Mesothelial cell of epicardium (in vitro differentiated cells): ENCODE measurements around the gene MEIS3. TPM values are rescaled to one million over a fixed set of nuclear protein-coding genes. Genes with fewer than 3 reads are reported as not detected.

Experiments used
- DNase-seq, 2 experiments: peaks; one replicate each; pipeline ENCODE4 v3.0.0; 2021; ENCODE audit warnings: low spot score in 2 of 2; ENCODE audit not compliant: unreplicated experiment in 2 of 2
- H3K27ac Mint-ChIP-seq: 2 replicates; pipeline ENCODE4 v1.8.0; 2021; ENCODE audit warnings: mixed read lengths
- H3K27me3 Mint-ChIP-seq: 2 replicates; pipeline ENCODE4 v1.8.0; 2021; ENCODE audit warnings: low read depth, mixed read lengths
- H3K36me3 Mint-ChIP-seq: 2 replicates; pipeline ENCODE4 v1.8.0; 2021; ENCODE audit warnings: mixed read lengths
- H3K4me1 Mint-ChIP-seq: 2 replicates; pipeline ENCODE4 v1.8.0; 2021; ENCODE audit warnings: mixed read lengths
- H3K4me3 Mint-ChIP-seq: 2 replicates; pipeline ENCODE4 v1.8.0; 2021; ENCODE audit warnings: mild to moderate bottlenecking, moderate library complexity, mixed read lengths
- H3K9me3 Mint-ChIP-seq: 2 replicates; pipeline ENCODE4 v1.8.0; 2021; ENCODE audit warnings: mixed read lengths
- CTCF ChIP-seq: fragments of 200-600 bp; sonication (generic); IDR thresholded peaks from one replicate; pipeline ENCODE4 v1.5.0; 2021; ENCODE audit warnings: antibody characterized with exemption; ENCODE audit not compliant: unreplicated experiment
- total RNA-seq: library from RNA; stranded (reverse); gene quantifications from 3 replicates; pipeline ENCODE4 v1.2.1, GENCODE V29; 2021

The MEIS3 gene
- total RNA-seq, 1 donor from 2014 or later: 273 TPM

- Mint-ChIP-seq H3K27ac (peak overlapping the region; percentile 84), H3K36me3 (no peaks in the 10 kb centered on the region), H3K9me3 (no peaks in the 10 kb centered on the region), H3K4me3 (peak overlapping the region; percentile 52), H3K4me1 (peaks cover 52% of the 10 kb centered on the region), H3K27me3 (peaks cover 9% of the 10 kb centered on the region)
- TF ChIP-seq CTCF: no peak
- DNase-seq: no peak
These were observed 3.3 kb upstream of the MEIS3 start for GRCh38 chr19:47422417-47423163.

- no peaks in the 10 kb centered on the region for H3K9me3 Mint-ChIP-seq
- TF ChIP-seq CTCF: no peak
- peaks cover 58% of the 10 kb centered on the region for H3K4me1 Mint-ChIP-seq
- peak overlapping the region; percentile 52 for H3K4me3 Mint-ChIP-seq
- H3K36me3 Mint-ChIP-seq: peaks cover under 1% of the 10 kb centered on the region
- peak overlapping the region; percentile 96 for H3K27ac Mint-ChIP-seq
- H3K27me3 Mint-ChIP-seq: peaks cover 9% of the 10 kb centered on the region
- peak; percentile 47 to 67 for DNase-seq
These were observed 2.6 kb upstream of the MEIS3 start for GRCh38 chr19:47421844-47422395.

- H3K36me3 Mint-ChIP-seq: peaks cover 2% of the 10 kb centered on the region
- H3K27me3 Mint-ChIP-seq: peaks cover 9% of the 10 kb centered on the region
- H3K27ac Mint-ChIP-seq: peak overlapping the region; percentile 96
- H3K4me1 Mint-ChIP-seq: peaks cover 62% of the 10 kb centered on the region
- no peak for DNase-seq
- H3K4me3 Mint-ChIP-seq: peak overlapping the region; percentile 52
- no peak for TF ChIP-seq CTCF
- no peaks in the 10 kb centered on the region for H3K9me3 Mint-ChIP-seq
These were observed 2.0 kb upstream of the MEIS3 start for GRCh38 chr19:47421244-47421786.

GRCh38 chr19:47419789-47420188 is 462 bp upstream of the MEIS3 start:
- H3K27ac Mint-ChIP-seq: peak overlapping the region; percentile 96
- DNase-seq: no peak
- peak overlapping the region; percentile 52 for H3K4me3 Mint-ChIP-seq
- H3K27me3 Mint-ChIP-seq: peaks cover 9% of the 10 kb centered on the region
- H3K4me1 Mint-ChIP-seq: peaks cover 62% of the 10 kb centered on the region
- no peak for TF ChIP-seq CTCF
- peaks cover 7% of the 10 kb centered on the region for H3K36me3 Mint-ChIP-seq
- no peaks in the 10 kb centered on the region for H3K9me3 Mint-ChIP-seq

- H3K4me1 Mint-ChIP-seq: peaks cover 59% of the 10 kb centered on the region
- no peaks in the 10 kb centered on the region for H3K9me3 Mint-ChIP-seq
- peak overlapping the region; percentile 26 for H3K27ac Mint-ChIP-seq
- no peak for DNase-seq
- peaks cover 15% of the 10 kb centered on the region for H3K36me3 Mint-ChIP-seq
- TF ChIP-seq CTCF: no peak
- H3K4me3 Mint-ChIP-seq: peak overlapping the region; percentile 87
- H3K27me3 Mint-ChIP-seq: peaks cover 9% of the 10 kb centered on the region
These were observed 666 bp downstream of the MEIS3 start for GRCh38 chr19:47418692-47419029.
